OCI-LY1 (cell line): ENCODE results near the gene BIRC5.

Experiments used
- H2AFZ ChIP-seq: fragments of 200-600 bp; sonication (generic), shearing (Covaris generic); 2 replicates; pipeline ENCODE4 v1.6.0; 2014; ENCODE audit warnings: antibody characterized with exemption, mild to moderate bottlenecking, low read length
- H3F3A ChIP-seq: fragments of 200-600 bp; sonication (generic), shearing (Covaris generic); 2 replicates; pipeline ENCODE4 v1.6.0; 2014; ENCODE audit warnings: mild to moderate bottlenecking, antibody characterized with exemption, low read length, moderate library complexity; ENCODE audit not compliant: insufficient read depth
- H3K27ac ChIP-seq: fragments of 200-600 bp; sonication (generic); 2 replicates; pipeline ENCODE4 v1.5.1; 2014; ENCODE audit warnings: low read length, mixed run types, mild to moderate bottlenecking, low read depth; ENCODE audit not compliant: poor library complexity, severe bottlenecking
- H3K27me3 ChIP-seq: fragments of 200-600 bp; sonication (generic); 2 replicates; pipeline ENCODE4 v1.6.0; 2014; ENCODE audit warnings: antibody characterized with exemption, mild to moderate bottlenecking, low read length, moderate library complexity; ENCODE audit not compliant: insufficient read depth
- H3K36me3 ChIP-seq: fragments of 200-600 bp; sonication (generic); 2 replicates; pipeline ENCODE4 v1.6.1; 2014; ENCODE audit warnings: mild to moderate bottlenecking, antibody characterized with exemption, low read length, moderate library complexity, mixed read lengths; ENCODE audit not compliant: insufficient read depth
- H3K4me1 ChIP-seq: fragments of 200-600 bp; sonication (generic); 2 replicates; pipeline ENCODE4 v1.5.1; 2014; ENCODE audit warnings: mild to moderate bottlenecking, low read length, moderate library complexity; ENCODE audit not compliant: insufficient read depth, severe bottlenecking
- H3K4me2 ChIP-seq: fragments of 200-600 bp; sonication (generic), shearing (Covaris generic); 2 replicates; pipeline ENCODE4 v1.6.1; 2014; ENCODE audit warnings: low read length
- H3K4me3 ChIP-seq: fragments of 200-600 bp; sonication (generic); 2 replicates; pipeline ENCODE4 v1.5.1; 2014; ENCODE audit warnings: low read length, low read depth, mild to moderate bottlenecking, mixed read lengths; ENCODE audit not compliant: poor library complexity, severe bottlenecking
- H3K79me2 ChIP-seq: fragments of 200-600 bp; shearing (Covaris generic); 2 replicates; pipeline ENCODE4 v1.6.1; 2016; ENCODE audit warnings: mixed run types, low read length, mixed read lengths; ENCODE audit not compliant: insufficient read depth
- H3K9ac ChIP-seq: fragments of 200-600 bp; sonication (generic), shearing (Covaris generic); 2 replicates; pipeline ENCODE4 v1.6.1; 2014; ENCODE audit warnings: mild to moderate bottlenecking, low read length, mixed read lengths
- H3K9me2 ChIP-seq: fragments of 200-600 bp; sonication (generic), shearing (Covaris generic); 2 replicates; pipeline ENCODE4 v1.6.1; 2014; ENCODE audit warnings: low read depth, mild to moderate bottlenecking, low read length, mixed read lengths
- H3K9me3 ChIP-seq: fragments of 200-600 bp; shearing (Covaris generic); 2 replicates; pipeline ENCODE4 v1.6.1; 2014; ENCODE audit warnings: low read length, mixed read lengths
- H4K20me1 ChIP-seq: fragments of 200-600 bp; sonication (generic), shearing (Covaris generic); 2 replicates; pipeline ENCODE4 v1.6.0; 2016; ENCODE audit warnings: mild to moderate bottlenecking, low read length; ENCODE audit not compliant: insufficient read depth
- EZH2 ChIP-seq: fragments of 200-600 bp; sonication (generic), shearing (Covaris generic); IDR thresholded peaks from 2 replicates; pipeline ENCODE4 v1.8.0; 2017; ENCODE audit warnings: borderline replicate concordance, mixed run types, mild to moderate bottlenecking, antibody characterized with exemption, low read length, moderate library complexity, mixed read lengths
- TF ChIP-seq, protein P1 (sequence below): fragments of 200-600 bp; sonication (generic), shearing (Covaris generic); IDR thresholded peaks from 2 replicates; pipeline ENCODE4 v1.5.1; 2017; ENCODE audit warnings: mild to moderate bottlenecking, antibody characterized with exemption, low read length, moderate library complexity, mixed read lengths

Gene BIRC5

DNA sequence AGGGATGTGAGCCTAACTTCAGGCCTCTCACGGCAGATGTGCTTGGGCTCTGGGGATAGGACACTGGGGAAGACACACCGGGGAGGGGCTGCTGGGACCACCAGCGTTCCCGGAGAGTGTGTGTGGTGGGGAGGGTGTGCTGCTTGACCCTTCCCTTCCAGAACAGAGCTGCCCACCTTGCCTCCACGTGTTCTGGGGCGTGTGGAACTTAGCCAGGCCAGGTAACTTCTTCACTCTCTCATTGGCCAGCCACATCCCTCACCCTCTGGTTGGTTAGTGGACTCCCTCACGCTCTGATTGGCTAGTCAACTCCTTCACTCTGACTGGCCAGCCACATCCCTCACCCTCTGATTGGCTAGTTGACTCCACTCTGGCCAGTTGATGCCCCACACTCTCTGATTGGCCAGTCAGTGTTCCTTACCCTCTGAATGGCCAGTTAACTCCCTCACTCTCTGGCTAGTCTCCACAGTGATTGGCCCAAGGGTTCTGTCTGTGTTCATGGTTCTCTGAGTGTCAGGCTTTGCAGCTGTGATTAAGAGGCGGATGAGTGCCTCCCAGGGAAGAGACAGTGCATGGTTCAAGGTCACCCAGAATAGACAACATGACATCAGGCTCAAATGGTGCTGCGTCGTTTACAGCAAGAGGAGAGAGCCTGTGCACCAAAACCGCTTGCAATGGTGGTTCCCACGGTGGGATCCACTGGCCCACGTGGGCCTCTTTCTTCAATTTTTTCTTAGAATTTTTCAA is 27.4 kb downstream of the BIRC5 start:
- H3K79me2 ChIP-seq, result no peaks in the 10 kb centered on the region
- H4K20me1 ChIP-seq, result no peaks in the 10 kb centered on the region
- no peaks in the 10 kb centered on the region for H3K9me2 ChIP-seq
- H3K4me1 ChIP-seq, result peaks cover 62% of the 10 kb centered on the region
- no peak for TF ChIP-seq EZH2
- TF ChIP-seq, protein P1, sequence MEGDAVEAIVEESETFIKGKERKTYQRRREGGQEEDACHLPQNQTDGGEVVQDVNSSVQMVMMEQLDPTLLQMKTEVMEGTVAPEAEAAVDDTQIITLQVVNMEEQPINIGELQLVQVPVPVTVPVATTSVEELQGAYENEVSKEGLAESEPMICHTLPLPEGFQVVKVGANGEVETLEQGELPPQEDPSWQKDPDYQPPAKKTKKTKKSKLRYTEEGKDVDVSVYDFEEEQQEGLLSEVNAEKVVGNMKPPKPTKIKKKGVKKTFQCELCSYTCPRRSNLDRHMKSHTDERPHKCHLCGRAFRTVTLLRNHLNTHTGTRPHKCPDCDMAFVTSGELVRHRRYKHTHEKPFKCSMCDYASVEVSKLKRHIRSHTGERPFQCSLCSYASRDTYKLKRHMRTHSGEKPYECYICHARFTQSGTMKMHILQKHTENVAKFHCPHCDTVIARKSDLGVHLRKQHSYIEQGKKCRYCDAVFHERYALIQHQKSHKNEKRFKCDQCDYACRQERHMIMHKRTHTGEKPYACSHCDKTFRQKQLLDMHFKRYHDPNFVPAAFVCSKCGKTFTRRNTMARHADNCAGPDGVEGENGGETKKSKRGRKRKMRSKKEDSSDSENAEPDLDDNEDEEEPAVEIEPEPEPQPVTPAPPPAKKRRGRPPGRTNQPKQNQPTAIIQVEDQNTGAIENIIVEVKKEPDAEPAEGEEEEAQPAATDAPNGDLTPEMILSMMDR, result no peak
- no peaks in the 10 kb centered on the region for H3K36me3 ChIP-seq
- peak overlapping the region; percentile 15; the same call in 1 of the 2 replicates for H3K4me2 ChIP-seq
- H3K9me3 ChIP-seq, result no peaks in the 10 kb centered on the region
- peak overlapping the region; percentile 95 for H3K27ac ChIP-seq
- no peak overlapping the region for H2AFZ ChIP-seq
- no peak overlapping the region for H3K4me3 ChIP-seq
- H3F3A ChIP-seq, result no peaks in the 10 kb centered on the region; the same call in 1 of the 2 replicates
- H3K27me3 ChIP-seq, result no peaks in the 10 kb centered on the region
- H3K9ac ChIP-seq, result no peak overlapping the region; the same call in 1 of the 2 replicates

DNA sequence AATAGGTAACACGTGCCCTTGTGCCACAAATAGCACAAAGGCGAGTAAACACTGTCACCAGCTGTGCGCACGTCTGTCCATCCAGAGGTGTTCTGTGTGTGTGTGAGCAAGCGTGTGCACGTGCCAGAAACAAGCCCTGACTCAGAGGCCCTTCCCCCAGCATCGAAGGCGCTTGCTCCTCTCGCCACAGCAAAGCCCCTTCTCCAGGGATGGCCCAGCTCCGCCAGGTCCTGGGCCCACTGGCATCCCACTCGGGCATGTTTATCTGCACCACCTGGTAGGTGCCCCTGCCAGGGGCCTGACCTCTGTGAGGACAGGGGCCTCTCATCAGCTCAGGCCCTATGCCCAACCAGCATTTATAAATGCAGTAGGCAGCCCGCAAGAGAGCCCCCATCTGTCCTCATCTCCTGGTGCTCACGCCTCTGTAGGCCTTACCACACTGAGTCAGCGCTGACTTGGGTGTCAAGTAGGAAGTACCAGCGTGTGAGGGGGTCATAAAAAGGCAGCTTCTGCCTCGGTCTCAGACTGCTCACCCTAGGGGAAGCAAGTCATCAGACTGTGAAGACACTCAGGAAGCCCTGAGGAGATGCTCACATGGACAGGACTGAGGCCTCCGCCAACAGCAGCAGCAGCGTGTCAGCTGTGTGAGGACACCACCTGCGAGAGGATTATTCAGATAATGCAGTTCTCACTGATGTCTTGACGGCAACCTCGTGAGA is 28.1 kb downstream of the BIRC5 start:
- H3K27me3 ChIP-seq, result no peaks in the 10 kb centered on the region
- H3K9me3 ChIP-seq, result no peaks in the 10 kb centered on the region
- H2AFZ ChIP-seq, result no peak overlapping the region
- H3K36me3 ChIP-seq, result no peaks in the 10 kb centered on the region
- H3K27ac ChIP-seq, result peak overlapping the region; percentile 95
- H3K79me2 ChIP-seq, result no peaks in the 10 kb centered on the region
- peak overlapping the region; percentile 15; the same call in 1 of the 2 replicates for H3K4me2 ChIP-seq
- H3F3A ChIP-seq, result no peaks in the 10 kb centered on the region; the same call in 1 of the 2 replicates
- no peaks in the 10 kb centered on the region for H3K9me2 ChIP-seq
- peak overlapping the region; percentile 18; the same call in 1 of the 2 replicates for H3K9ac ChIP-seq
- peaks cover 61% of the 10 kb centered on the region for H3K4me1 ChIP-seq
- no peaks in the 10 kb centered on the region for H4K20me1 ChIP-seq
- no peak for TF ChIP-seq EZH2
- TF ChIP-seq, protein P1, result no peak
- H3K4me3 ChIP-seq, result no peak overlapping the region

DNA sequence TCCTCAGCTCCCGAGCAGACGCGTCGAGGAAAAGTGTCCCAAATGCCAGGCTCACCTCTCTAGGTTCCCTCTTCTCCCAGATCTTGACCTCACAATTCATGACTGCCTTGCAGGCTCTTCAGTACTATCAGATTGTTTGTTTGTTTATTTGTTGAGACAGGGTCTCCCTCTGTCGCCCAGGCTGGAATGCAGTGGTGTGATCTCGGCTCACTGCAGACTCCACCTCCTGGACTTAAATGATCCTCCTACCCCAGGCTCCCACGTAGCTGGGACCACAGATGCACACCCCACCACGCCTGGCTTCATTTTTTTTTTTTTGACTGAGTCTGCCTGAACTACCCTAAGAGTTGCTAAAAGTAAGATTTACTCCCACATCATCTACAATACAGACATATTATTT is 33.3 kb downstream of the BIRC5 start:
- H3K9ac ChIP-seq, result no peak overlapping the region
- peaks cover 34% of the 10 kb centered on the region for H3K4me1 ChIP-seq
- no peaks in the 10 kb centered on the region for H3K9me2 ChIP-seq
- no peaks in the 10 kb centered on the region for H3K36me3 ChIP-seq
- H3K27ac ChIP-seq, result no peak overlapping the region
- no peak overlapping the region for H3K4me3 ChIP-seq
- no peak overlapping the region for H2AFZ ChIP-seq
- no peaks in the 10 kb centered on the region for H3K79me2 ChIP-seq
- no peaks in the 10 kb centered on the region for H3K9me3 ChIP-seq
- no peaks in the 10 kb centered on the region for H3F3A ChIP-seq
- H3K27me3 ChIP-seq, result no peaks in the 10 kb centered on the region
- no peak overlapping the region for H3K4me2 ChIP-seq
- H4K20me1 ChIP-seq, result no peaks in the 10 kb centered on the region
- TF ChIP-seq, protein P1, result no peak
- TF ChIP-seq EZH2, result no peak
